HG03097 (cell line): ENCODE results near the gene KCNC1.

Source experiments
- ATAC-seq: cut with Tn5 transposase; IDR thresholded peaks from one replicate; pipeline ENCODE4 v1.9.1; 2021; ENCODE audit not compliant: unreplicated experiment, low FRiP score

KCNC1 gene

DNA sequence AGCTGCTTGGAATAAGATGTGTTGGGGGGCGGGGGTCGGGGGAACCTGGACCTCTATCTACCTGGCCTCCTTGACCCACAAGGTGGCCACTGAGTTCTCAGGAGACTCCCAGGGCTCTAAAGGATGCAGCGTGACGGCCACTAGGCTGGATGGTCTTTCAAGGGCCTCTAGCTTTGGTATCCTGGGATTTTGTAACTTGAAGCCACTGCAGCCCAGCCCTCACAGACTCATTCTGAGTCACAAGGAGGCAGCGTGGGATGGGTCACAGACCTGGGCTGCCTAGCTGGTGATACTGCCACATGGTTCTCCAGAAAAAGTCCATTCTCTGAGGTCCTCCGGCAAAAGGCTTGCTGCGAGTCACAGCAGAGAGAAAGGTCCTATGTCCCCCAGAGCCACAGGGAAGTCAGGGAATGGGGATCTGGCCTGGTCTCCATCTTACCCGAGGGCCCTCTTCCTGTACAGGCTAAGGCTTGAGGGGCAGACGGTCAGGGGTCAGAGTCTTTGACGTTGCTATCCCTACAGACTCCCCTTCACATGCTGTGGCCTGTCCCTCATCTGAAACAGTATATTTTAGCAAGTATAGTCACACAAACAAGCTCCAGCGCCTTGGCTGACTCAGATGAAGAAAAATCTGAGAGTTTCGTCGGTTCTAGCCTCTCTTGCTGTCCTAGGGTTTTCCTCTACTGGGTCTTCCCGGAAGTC, 52.4 kb downstream of the KCNC1 start:
- no peak for ATAC-seq

DNA sequence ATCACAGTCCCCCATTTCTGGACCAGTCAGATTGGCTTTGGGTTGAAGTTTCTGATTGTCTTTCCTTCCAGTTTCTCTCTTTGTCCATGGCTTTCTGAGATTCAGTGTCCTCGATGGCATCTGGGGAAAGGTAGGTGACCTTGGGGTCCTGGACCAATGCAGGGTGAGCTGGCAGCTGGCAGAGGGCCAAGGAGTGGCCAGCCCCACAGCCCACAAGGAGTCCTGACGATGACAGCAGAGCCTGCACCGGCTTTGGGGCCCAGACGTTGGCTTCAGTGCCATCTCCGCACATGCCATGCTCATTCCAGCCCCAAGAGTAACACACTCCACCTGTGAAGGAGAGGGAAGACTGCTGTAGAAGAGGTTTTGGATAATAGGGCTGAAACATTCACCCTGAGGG, 53.5 kb downstream of the KCNC1 start:
- no peak for ATAC-seq

DNA sequence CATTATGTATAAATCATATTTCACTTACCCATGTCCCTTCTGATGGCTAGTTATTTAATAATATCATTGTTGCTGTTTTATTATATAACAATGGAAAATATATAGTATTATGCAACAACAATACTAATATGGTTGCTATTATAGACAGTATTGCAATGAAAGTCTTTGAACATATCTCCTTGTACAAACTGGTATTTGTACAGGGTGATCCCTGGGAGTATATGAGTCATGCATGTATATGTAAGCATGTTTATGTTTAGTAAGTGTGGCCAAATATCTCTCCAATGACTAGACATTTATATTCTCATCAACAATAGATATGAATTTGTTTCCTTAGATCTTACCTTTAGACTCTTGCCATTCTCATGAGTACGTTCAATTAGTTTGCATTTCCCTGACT, 55.9 kb downstream of the KCNC1 start:
- no peak for ATAC-seq

DNA sequence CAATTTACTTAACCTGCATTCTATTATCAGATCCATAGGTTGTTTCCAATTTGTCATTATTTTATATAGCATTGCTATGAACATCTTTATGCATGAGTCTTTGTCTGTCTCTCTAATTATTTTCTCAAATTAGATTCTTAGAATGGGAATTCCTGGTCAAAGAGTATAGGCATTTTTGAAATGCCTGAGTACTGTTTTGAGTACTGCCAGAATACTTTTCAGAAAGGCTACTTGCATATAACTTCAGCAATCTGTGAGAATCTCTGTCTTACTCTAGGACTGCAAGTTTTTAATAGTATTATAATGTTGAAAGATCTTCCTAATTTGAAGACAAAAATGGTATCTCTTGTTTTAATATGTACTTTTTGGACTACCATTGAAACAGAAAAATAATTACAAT, 56.6 kb downstream of the KCNC1 start:
- ATAC-seq = no peak

DNA sequence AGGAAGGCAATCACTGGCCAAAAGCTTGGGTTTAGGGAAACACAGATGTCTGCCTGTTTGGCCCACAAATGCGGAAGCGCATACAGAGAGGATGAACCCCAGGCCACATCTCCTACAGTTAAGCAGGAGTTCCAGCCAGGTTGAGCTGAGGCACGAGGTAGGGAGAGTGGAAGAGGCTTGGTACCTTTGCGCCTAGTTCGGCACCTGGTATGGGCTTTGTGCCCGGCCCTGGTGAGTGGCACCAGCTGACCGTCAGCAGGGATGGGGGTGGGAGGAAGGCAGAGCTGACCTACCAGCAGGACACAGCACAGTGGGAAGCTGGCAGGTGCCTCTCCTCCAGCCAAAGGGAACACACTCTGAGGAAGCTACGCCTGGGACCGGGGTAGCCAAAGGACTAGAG, 57.6 kb downstream of the KCNC1 start:
- ATAC-seq = no peak

DNA sequence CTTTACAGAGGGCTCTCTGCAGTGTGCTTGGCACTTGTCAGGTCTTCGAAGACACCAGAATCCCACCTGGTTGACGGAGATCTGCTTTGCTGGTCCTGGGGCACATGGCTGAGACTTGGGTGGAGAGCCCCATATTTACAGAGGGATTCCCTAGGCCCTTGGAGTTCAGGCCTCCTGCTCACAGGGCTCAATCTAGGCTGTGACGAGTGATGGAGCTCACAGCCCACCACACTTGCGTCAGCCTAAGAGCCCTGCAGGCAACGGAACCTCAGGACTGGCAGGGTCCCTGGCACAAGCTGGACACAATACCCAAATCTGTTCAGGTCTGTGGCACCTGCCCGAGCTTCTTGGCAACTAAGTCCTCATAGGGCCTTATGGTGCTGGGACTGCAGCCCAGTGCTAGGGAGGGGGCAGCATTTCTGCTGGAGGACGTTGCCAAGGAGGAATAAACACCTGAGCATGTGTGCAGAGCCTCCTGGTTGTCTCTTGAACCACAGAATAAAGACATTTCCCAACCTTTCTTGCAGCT, 59.1 kb downstream of the KCNC1 start:
- ATAC-seq = no peak

DNA sequence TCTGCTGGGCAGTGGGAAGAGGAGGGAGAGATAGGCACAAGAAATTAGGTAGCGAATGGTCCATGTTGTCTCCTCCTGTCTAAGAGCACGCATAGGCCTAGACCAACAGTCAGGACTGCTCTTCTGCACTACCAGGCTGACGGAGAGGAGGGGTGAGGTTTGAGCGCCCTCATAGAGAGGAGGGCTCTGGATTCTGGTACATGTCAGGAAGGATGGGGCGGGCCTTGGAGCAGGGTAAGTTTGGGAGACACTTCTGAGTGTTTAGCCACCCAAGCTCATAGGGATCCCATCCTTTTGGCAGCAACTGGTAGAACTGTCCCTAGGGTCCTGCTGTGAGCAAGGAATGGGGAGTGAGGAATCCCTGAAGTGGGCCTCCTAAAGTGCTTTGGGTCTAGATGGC, 60.4 kb downstream of the KCNC1 start:
- no peak for ATAC-seq

DNA sequence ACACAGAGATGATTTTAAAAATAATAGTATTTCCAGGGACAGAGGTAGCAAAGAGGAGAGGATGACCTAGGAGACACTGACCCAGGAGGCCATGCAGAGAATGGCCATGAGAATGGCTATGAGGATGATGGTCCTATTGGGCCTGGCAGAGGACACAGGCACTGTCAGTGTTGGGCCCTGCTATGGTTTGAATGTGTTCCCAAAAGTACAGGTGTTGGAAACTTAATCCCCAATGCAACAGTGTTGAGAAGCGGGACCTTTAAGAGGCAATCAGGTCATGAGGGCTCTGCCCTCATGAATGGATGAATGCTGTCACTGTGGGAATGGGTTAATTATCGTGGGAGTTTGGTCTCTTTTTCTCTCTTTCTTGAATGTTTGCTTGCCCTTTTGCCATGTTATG, 61.6 kb downstream of the KCNC1 start:
- ATAC-seq = no peak

DNA sequence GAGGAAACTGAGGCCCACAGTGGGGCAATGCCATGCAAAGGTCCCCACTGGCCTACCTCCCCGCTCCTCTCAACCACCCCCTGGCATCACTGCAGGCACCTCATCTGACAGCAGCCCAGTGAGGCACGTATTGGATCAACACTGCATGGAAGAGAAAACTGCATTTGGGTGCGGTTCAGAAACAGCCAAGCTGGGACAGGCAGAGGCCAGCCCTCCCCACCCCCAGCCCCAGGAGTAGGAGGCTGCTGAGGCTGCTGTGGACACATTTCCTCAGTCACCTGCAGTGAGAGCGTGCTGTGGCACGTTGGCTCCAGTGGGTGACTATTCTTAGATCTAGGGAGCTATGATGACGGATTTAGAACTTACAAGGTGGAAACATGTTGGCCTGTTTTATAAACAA, 63.7 kb downstream of the KCNC1 start:
- no peak for ATAC-seq

DNA sequence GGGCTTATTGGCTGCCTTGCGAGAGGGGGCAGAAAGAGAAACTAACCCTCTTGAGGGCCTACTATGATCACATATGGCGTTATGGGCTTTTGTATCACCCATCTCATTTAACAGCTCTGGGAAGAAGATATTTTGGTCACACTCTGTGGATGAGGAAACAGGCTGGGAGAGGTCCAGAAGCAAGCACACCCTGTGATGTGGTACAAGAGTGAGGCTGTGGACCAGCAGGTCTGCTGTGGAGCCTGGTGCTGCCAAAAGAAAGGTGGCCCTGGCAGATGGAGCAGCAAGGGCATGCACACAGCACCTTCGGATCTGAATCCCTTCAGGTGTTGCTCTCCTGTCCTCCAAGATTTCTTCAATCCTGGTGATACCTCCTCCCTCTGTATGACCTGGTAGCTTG, 64.1 kb downstream of the KCNC1 start:
- no peak for ATAC-seq

DNA sequence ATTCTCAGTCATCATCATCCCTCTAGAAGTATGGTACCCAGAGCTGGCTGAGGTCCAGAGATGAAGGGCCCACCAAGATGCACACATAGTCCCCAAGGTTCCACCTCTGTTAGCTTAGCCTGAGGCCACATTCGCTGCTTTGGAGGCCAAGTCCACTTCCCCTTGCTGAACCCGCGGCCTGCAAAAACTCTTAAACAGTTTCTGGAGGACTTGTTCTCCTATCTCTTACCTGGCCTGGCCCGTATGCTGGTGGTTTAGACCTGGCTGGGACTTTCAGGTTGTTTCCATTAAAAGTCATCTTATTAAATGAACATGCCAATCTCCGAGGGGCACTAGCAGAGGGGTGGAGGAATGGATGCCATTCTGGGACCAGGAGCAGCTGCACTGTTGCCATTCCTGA, 64.6 kb downstream of the KCNC1 start:
- no peak for ATAC-seq

DNA sequence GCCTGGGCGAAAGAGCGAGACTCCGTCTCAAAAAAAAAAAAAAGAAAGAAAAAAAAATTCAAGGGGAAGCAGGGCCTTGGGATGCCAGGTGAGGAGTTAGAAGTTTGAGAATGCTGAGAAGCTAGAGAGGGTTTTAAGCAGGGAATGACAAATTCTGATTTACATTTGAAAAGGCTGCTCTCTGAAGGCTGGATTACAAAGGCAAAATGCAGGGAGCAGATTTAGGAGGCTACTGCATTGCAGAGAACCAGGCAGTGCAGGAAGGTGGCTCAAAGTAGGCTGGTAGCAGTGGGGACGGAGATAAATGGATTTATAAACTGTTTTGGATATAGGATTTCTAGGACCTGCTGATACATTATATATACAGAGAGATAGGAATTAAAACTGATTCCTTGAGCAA, 66.6 kb downstream of the KCNC1 start:
- ATAC-seq = no peak

DNA sequence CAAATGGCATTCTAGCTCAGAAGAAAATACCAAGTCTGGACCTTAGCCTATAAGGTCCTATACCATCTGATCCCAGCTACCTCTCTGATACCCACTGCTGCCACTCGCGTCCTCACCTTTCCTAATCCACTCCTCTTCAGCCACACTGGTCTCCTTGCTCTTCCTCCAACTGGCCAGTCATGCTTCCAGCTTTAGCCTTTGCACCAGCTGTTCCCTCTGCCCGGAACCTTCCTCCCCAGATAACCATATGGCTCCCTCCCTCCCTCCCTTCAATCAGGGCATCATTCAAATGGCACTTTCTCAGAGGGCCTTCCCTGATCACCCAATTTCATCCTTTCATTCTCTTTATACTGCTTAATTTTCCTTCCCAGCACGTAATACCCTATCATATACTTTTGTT, 67.9 kb downstream of the KCNC1 start:
- no peak for ATAC-seq

DNA sequence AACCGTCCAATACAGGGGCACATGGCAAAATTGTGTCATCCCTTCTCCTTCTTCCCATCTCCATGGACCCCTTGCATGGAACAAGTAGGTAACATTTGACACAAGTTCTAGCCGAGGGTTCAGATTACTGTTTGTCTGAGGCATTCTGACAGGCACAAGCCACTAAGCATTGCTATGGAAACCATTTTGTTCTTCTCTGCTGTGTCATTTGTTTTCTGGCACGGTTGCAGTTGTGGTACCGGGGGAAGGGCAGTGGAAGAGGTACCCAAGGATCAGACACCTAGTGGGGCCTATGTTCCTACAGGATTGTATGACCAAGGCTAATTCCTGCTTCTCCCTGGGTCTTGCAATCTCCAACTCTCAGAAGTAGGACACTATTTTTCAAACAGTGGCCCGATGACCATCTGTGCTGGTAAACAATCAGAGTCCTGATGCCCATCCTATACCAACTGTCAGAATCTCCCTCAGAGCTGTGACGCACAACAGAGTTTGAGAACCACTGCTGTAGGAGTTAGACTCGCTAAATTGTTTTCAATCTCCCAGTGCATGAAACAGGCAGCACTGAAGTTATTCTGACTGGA, 69.3 kb downstream of the KCNC1 start:
- no peak for ATAC-seq

DNA sequence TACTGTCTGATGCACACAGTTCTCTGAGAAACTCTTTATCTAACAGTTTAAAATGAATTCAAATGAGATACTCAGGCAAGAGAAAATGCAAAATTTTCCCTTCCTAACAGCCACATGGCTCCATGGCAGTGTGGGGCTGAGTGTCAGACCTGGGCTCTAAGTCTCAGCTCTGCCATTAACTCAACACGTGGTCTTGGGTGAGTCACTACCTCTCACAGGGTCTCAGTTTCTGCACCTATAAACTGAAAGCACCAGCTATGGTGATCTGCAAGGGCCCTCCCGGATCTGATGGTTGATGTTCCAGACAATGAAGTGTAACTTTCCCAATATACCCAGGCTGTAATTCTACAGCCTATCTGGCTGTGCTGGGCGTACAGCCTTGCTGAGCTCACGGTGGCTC, 70.5 kb downstream of the KCNC1 start:
- no peak for ATAC-seq

DNA sequence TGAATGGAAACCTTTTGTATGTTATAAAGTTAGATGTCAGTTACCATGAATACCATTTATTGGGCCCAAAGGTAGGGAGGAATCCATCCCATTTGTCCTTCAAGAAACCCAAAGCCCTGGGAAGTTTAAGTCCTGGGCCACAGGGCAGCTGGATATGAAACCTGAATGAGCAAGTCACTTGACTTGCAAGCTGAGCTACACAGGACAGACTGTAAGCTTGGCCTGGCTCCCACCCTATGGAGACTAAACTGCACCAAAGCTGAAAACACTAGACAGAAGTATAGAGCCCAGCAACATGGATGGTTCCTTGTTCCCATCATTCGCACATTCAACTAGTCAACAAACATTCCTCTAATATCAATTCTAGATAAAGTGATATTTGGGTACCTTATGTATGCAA, 71.3 kb downstream of the KCNC1 start:
- ATAC-seq = no peak

DNA sequence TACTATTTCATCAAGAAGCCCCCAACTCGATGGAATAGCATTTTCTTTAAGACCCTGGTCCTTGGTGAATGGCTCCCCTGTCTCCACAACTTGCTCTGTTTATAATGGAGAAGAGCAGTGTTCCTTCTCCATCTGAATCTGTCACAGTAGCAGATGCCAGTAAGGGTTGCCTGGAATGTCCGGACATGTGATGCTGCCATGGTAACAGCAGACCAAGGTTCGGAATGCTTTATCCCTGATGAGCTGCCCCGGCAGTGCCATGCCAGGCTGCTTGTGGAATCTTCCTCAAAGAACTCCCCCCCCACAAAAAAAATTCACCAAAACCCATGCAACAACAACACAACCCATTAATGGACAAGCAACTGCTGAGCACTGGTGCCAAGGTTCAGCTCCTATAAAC, 72.5 kb downstream of the KCNC1 start:
- ATAC-seq = no peak

DNA sequence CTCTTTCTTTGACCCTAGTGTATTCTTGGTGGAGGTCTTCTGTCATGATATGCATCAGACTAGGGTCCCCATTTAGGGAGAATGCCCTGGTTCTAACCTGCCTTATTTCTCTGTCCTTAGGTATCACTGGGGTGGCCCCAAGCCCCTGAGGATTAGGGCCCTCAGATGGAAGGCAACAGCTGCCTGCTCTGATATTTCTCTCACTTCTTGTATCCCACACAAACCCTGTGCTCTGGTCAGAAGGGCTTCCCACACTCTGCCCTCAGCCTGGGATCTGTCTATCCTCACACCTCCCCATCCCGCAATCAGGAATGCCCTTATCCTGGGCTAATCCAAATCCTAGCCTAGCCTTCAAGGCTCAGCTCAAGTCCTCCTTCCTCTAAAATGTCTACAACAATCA, 75.5 kb downstream of the KCNC1 start:
- no peak for ATAC-seq

DNA sequence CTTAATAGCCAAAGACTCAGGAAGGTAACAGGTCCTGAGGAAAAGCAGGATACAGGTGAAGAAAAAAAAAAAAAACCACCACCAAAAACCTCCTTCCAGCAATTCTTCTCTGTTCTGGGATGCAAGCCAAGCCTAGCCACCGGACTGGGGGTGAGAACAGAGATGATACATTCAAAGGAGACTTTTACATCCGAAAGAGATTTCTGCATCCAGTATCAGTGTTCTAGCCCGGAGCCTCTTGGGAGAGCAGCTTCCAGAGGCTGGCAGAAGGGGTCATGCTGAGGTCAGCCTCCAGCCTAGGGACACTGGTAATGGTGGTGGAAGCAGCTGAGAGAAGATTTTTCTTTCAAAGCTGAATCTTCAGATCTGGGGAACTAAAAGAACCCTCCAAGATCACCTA, 76.2 kb downstream of the KCNC1 start:
- ATAC-seq = no peak

DNA sequence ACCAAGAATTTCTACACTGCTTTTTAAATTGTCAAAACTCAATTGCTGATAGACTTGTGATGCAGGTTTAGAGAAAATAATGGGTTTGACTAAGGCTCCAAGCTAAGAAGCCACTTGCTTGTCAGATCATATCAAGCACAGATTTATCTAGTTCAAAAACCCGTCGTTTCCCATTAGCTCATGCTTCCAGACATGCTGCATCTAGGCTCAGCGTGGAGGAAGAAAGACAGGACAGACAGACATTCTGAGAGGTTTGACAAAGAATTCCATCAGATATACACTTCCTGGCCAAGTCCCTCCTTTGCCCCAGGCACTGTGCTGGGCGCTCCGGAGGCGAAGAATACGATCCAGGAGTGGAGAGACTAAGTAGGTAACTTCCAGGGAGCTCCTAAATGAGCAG, 76.8 kb downstream of the KCNC1 start:
- ATAC-seq = no peak

DNA sequence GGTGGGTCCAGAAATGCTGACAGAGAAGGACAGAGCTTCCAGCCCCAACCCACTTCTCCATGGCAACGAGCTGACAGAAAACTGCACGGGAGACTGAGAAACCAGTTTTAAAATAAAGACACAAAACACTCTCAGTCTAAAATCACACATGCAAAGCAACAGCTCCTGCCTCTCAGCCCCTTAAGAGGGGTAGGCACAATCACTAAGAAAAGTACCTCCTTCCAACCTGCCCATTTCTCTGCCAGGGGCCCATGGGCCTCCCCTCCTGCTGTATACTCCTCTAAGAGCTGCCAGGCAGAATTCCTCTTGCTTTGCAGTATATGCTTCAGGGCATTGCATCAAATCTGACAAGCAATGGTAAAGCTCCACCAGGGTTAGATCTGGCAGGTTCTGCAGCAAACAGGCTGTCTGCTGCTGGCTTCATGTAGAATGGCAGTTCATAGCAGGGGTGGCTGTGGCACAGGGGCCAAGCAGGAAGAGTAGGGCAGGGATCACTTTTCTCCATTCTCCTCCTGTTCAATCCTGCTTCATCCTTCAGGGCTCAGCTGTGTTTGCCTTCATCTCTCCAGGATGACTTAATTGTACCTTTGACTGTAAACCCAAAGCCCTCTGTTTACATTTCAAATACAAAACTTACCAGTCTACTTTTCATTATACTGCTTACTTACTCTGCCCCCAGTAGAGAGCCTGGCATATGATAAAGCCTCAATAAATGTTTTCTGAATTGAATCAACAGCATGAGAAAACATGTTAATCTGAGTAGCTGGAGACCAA, 77.7 kb downstream of the KCNC1 start:
- no peak for ATAC-seq

DNA sequence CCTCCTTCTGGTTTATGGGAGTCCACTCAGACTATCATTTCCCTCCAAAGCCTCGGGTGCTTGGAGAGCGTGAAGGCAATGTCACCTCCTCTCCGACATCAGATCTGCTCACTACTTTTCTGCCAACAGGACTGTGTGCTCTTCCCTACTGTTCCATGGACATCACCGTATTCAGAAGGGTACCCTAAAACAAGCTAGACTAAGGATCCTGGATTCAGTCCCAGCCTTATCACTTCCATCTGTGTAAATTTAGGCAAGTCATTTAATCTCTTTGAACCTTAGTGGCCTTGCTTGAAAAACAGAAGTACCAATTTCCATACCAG, 78.2 kb downstream of the KCNC1 start:
- ATAC-seq = no peak
